ENCODE results near the gene WDR59.
"Not testable (repeated sequence)": the region's sequence is repeated elsewhere in the genome, so short reads cannot be mapped to it uniquely, and the experiment has no call there.

Gene WDR59

DNA sequence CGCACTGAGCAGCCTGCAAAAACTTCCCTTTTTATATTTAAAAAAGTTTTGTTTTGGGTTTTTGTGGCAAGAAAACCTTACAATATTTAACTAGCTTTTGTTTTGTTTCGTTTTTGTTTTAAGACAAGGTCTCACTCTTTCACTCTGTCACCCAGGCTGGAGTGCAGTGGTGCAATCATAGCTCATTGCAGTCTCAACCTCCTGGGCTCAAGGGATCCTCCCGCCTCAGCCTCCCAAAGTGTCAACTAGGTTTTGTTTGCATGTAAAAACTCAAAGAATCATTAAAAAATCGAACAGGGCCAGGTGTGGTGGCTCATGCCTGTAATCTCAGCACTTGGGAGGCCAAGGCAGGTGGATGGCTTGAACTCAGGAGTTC is 132.4 kb downstream of the WDR59 start:
- no peak for DNase-seq (ENCODE audit: low spot score)

DNA sequence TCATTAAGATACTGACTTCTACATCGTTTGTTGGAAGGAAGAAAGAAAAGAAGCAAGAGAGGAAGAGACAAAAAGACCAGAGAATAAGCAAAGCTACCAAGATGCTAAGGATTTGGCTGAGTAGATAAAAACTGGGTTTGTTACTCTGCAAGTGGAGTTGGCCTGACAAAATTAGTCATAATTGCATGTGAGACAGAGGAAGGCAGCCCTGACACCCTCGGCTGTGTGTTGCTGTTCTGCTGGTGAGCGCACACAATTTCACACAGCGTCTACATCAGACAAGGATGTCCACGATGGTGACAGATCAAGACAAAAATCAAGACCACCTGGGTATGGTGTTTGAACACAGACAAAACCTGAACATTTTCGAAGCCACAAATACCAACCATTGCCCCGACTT is 134.9 kb downstream of the WDR59 start:
- no peak for DNase-seq (ENCODE audit: low spot score)

DNA sequence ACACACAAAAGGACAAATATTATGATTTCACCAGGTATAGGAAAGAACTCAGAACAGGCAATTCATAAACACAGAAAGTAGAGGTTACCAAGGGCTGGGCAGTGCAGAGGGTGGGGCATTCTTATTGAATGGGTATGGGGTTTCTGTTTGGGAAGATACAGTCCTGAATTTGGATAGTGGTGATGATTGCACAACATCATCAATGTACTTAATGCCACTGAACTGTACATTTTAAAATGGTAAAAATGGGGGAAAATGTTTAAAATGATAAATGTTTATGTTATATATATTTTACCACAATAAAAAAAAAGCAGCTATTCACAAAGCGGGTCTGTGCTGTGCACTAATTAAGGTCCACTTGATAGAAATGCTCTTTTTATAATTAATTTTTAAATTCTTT is 137.7 kb downstream of the WDR59 start:
- no peak for DNase-seq (ENCODE audit: low spot score)

DNA sequence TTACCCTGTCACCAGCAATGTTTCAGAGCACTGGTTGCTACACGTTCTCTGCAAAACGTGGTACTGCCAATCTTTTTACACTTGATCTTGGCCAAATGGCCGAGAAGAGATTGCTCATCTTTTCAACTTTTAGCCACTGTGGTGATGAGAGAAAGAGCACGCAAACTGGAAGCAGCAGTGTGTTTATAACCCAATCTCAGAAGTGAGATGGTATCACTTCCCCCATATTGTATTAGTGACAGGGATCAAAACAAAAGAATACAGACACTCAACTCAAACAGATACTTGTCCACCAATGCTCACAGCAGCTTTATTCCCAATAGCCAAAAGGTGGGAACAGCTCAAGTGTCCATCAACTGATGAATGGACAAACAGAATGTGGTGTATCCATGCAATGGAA is 138.2 kb downstream of the WDR59 start:
- no peak for DNase-seq (ENCODE audit: low spot score)

DNA sequence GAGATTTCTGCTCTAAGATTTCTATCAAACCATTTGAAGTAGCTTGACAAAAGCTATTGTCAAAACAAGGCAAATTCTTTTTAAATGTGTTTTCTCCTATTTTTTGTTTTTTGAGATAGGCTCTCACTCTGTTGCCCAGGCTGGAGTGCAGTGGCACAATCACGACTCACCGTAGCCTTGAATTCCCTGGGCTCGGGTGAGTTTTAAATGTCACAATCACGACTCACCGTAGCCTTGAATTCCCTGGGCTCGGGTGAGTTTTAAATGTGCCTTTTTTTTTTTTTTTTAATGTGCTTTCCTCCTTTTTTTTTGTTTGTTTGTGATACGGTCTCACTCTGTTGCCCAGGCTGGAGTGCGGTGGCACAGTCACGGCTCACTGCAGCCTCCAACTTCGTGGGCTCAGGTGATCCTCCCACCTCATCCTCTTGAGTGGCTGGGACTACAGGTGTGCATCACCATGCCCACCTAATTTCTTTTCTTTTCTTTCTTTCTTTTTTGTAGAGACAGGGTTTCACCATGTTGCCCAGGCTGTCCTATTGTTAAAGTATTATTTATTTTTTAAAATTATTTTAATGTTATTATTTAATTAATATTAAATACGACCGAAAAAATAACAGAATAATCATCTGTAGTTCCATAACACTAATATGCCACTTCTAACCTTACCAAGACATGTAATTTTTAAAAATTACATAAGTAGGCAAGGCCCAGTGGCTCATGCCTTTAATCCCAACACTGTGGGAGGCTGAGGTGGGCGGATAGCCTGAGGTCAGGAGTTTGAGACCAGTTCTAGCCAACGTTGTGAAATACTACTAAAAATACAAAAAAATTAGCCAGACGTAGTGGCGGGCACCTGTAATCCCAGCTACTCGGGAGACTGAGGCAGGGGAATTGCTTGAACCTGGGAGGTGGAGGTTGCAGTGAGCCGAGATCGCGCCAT is 140.6 kb downstream of the WDR59 start:
- no peak for DNase-seq (ENCODE audit: low spot score)

DNA sequence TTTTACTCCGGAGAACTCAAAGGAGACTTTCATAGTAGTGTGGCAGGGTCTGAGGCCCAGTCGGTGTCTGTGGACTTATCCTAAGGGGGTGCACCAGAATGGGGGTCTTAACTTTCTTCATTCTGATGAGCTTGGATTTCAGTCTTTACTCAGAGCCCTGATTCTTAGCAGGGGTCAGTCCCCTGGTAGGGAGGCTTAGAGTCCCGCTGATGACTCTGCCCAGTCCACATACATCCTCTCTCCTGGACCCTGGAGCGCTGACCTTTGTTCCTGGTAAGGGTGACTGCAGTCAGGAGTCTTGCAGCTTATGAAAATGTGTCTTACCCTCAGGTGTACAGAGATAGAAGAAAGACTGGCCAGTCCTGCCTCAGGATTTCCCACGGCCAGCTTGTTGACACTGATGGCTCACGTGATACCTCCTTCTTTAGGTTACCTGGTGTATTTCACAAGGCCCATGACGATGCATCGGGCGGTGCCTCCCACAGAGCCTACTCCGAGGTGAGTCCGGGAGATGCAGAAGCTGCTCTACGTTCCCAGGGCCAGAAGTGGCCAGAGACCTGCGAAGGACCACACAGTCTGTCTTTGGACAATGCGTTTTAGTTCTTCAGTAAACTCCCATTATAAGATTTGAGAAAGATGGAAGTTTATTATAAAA is 141.4 kb downstream of the WDR59 start:
- not testable (repeated sequence) for DNase-seq (ENCODE audit: low spot score)

DNA sequence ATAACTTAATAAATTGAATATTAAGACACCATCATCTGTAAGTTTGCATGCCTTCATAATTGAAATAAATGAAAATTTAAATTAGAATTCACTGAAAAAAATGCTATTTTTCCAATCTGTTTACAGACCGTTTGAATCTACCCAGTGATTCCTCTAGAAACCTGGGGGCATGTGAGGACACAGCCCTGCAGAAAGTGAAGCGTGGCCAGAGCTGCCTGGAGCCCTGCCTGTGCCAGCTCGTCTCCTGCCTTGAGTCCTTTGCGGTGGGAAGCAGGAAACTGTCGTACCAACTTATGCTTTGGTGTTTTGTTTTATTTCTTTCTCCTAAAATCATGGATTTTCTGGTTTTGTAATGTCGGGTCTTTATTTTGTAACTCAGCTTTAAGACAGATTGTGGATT is 142.5 kb downstream of the WDR59 start:
- no peak for DNase-seq (ENCODE audit: low spot score)

DNA sequence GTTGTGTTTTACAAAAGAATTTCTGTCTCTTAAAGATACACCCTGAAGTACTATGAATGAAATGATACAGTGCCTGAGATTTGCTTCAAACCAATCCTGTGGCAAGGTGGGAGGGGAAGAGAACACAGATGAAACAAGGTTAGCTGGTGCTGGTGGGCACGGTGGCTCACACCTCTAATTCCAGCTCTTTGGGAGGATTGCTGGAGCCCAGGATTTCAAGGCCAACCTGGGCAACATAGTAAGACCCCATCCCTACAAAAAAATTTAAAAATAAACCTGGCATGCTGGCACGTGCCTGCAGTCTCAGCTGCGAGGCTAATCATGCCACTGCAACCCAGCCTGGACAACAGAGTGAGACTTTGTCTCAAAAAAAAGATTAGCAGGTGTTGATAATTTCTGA is 143.0 kb downstream of the WDR59 start:
- DNase-seq (ENCODE audit: low spot score): no peak

DNA sequence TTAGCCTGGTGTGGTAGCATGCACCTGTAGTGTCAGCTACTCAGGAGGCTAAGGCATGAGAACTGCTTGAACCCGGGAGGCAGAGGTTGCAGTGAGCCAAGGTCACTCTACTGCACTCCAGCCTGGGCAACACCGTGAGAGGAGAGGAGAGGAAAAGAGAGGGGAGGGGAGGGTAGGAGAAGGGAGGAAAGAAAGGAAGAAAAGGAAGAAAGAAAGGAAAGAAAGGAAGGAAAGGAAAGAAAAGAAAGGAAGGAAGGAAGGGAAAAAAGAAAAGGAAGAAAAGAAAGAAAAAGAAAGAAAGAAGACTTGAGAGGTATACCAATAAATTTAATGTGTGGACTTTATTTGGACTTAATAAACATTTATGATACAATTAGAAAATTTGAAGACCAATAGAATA is 143.5 kb downstream of the WDR59 start:
- DNase-seq (ENCODE audit: low spot score): no peak

DNA sequence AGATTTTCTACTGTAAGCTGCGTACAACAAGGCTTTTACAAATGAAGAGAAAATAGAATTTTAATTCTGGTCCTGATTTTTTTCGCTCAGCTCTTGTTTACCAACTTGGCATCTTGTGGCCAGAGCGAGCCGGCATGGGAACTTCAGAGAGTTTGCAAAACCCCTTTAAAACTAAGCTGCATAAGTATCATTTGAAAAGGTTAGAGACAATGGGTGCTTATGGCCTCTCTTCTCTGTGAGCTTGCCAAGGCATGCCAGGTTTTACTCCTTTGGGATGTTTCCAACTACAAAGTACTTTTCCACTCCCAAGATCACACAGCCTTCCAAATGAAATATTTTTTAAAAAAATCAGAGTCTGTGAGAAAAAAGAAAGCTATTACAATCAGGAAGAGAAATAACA is 147.9 kb downstream of the WDR59 start:
- DNase-seq (ENCODE audit: low spot score): no peak

DNA sequence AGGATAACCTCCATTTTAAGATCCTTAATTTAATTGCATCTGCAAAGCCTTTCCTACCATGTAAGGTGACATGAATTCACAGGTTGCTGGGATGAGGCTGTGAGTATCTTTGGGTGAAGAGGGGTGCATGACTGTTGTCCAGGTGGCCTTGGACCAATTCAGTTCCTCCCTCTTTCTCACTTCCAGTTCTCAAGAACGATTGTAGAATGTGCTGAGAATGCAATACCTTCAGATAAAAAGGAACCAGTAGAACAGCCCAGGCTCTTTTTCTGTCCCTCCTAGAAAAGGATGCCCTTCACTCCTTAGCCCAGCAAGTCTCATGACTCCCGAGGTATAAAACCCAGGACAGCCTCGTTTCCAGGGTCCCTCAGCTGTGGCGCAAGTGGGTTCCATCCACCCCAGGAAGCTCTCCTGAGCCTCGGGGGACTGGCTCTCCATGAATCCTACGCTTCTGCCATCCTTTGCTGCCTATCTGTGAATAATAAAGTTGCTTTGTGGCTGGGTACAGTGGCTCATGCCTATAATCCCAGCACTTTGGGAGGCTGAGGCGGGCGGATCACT is 148.7 kb downstream of the WDR59 start:
- no peak for DNase-seq (ENCODE audit: low spot score)

DNA sequence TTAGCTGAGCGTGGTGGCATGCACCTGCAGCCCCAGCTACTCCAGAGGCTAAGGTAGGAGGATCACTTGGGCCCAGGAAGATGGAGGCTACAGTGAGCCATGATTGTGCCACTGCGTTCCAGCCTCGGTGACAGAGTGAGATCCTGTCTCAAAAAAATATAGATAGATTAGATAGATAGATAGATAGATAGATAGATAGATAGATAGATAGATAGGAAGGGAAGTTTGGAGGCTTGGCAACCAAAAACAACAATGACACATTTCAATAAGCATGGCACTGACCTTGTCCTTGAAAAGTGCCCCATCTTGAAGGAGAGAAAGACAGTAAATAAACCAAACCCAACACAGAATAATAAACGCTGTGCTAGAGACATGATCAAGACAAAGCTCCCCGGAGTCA is 152.7 kb downstream of the WDR59 start:
- no peak for DNase-seq (ENCODE audit: low spot score)

DNA sequence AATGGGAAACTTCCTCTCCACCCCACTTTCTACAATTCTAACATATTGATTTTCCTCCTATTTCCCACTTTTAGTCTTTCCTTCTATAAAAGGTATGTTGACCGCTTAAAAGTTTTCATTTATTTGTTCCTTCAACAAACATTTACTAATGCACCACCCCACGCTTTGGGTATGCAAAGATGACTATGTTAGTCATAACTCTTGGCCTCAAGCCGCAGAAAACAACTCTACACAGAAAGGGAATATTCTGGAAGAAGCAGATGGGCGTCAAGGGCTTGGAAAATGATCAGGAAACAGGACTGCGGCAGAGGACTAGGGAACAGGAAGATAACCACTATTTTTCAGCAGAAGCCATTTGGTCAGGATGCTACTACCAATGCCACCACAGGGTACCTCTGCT is 153.5 kb downstream of the WDR59 start:
- no peak for DNase-seq (ENCODE audit: low spot score)

DNA sequence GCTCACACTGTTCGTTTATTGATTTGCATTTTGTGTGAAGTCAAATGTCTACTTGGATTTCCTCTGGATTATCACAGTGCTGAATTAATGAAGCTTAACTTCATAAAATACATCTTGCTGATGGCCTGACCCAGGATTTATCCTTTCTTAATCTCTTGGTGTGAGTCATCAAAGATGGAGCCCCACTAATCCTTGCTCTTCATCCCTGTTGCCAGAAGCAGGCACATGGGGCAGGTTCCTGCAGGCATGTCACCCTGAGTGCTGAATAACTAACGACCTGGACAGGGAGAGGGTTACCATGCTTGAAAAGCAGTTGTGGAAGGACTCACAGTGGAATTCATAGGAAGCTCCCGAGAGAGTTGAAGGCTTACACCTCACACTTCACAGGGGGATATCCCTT is 154.3 kb downstream of the WDR59 start:
- no peak for DNase-seq (ENCODE audit: low spot score)

DNA sequence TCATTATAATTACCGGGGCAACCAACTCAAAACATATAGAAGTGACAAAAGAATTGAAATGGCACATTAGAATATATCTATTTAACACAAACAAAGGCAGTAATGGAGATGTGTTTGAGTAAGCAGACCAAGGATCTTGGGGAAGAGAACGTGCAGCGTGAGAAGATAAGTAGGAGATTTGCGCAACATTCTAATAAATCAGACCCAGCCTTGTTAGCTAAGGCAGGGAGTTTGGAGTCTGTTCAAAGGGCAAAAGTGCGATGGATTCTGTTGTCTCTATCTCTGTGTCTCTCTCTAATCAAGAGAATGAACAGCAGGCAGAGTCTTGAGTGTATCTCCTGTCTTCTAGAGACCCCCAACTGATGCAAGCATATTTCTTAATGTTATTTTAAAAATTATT is 155.3 kb downstream of the WDR59 start:
- DNase-seq (ENCODE audit: low spot score): no peak

DNA sequence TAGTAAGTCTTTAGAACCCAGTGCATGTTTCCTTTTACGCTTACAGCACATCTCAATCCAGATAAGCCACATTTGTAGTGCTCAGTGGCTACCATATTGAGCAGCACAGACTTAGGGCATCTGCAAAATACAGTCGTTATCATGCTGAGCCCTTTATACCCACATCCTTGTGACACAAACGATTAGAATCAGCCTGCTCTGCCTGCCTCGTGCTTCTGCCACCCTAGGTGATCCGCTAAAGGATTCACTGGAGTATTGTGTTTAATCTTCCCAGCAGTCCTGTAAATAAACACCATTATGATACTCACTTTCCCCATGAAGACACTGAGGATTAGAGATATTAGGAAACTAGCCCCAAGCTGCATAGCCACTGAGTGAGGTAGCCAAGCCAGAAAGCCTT is 159.0 kb downstream of the WDR59 start:
- DNase-seq (ENCODE audit: low spot score): no peak

DNA sequence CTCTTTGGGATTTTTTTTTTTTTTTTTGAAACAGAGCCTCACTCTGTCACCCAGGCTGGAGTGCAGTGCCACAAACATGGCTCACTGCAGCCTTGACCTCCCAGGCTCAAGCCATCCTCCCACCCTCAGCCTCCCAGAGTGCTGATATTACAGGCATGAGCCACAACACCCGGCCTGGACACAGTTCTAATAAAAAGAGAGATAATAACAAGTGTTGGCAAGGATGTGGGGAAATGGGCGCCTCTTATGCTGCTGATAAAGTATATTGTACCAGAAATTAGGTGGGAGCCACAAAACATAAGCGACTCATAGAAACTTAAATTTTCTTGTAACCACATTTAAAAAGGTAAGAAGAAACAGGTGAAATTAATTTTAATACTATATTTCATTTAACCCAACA is 159.9 kb downstream of the WDR59 start:
- no peak for DNase-seq (ENCODE audit: low spot score)
